Heart left ventricle (tissue), 16 donors: Measurements from ENCODE around the gene DOK3. TPM values are rescaled to one million over a fixed set of nuclear protein-coding genes. Genes with fewer than 3 reads are reported as not detected.

Experiments
- ATAC-seq, 4 donors: fragments of 200-7000 bp; cut with Tn5 transposase; one replicate each; pipeline ENCODE4 v1.9.1; 2020 to 2022; ENCODE audit warnings: moderate library complexity in 4 of 4, mild to moderate bottlenecking in 3 of 4, moderate number of reproducible peaks in 1 of 4
- DNase-seq, 5 donors: peaks; one replicate each; pipeline ENCODE4 v3.0.0-alpha.2; 2020
- H3K27ac ChIP-seq, 12 donors: fragments of 200-600 bp; sonication (generic) in 4 of 12; one replicate each; pipeline versions ENCODE4 v1.5.0 to v1.8.0; 2016 to 2022; ENCODE audit warnings: mild to moderate bottlenecking in 2 of 12
- H3K27me3 ChIP-seq, 9 donors: fragments of 200-600 bp; sonication (generic) in 2 of 9; one replicate each; pipeline versions ENCODE4 v1.5.1 to v1.8.0; 2016 to 2022; ENCODE audit warnings: mild to moderate bottlenecking in 3 of 9
- H3K36me3 ChIP-seq, 9 donors: fragments of 200-600 bp; sonication (generic) in 2 of 9; one replicate each; pipeline versions ENCODE4 v1.5.0 to v1.8.0; 2018 to 2022; ENCODE audit warnings: mild to moderate bottlenecking in 2 of 9
- H3K4me1 ChIP-seq, 12 donors: fragments of 200-600 bp; sonication (generic) in 4 of 12; one replicate each; pipeline versions ENCODE4 v1.5.0 to v1.8.0; 2016 to 2022; ENCODE audit warnings: mild to moderate bottlenecking in 3 of 12
- H3K4me3 ChIP-seq, 12 donors: fragments of 200-600 bp; sonication (generic) in 4 of 12; one replicate each; pipeline versions ENCODE4 v1.5.0 to v1.8.0; 2017 to 2022; ENCODE audit warnings: mild to moderate bottlenecking in 9 of 12, moderate library complexity in 4 of 12
- H3K9me3 ChIP-seq, 12 donors: fragments of 200-600 bp; sonication (generic) in 4 of 12; one replicate each; pipeline versions ENCODE4 v1.5.0 to v1.8.0; 2016 to 2022; ENCODE audit warnings: mild to moderate bottlenecking in 1 of 12
- POLR2A ChIP-seq, 2 donors: fragments of 450-650 bp; IDR thresholded peaks; one replicate each; pipeline ENCODE4 v1.6.1; 2017; ENCODE audit warnings: antibody characterized with exemption in 2 of 2, mild to moderate bottlenecking in 2 of 2, moderate library complexity in 2 of 2
- WGBS, 4 donors: extraction: QIAGEN DNeasy Blood & Tissue Kit in 2 of 4; methylation state at CpG; one replicate each; pipeline versions ENCODE4 v1.1.5 to v1.1.7; 2013 to 2018; 5-methylcytosine and 5-hydroxymethylcytosine counted together
- intact Hi-C, 10 donors: fragments of 100-400 bp; cut with DNase I; formaldehyde crosslinking; loops; one replicate each; pipeline versions ENCODE4 v1.11.1 to v1.14.2; 2022
- polyA plus RNA-seq, 2 donors: library from polyadenylated mRNA; stranded (reverse); fragments of 200-250 nt; gene quantifications; one replicate each; pipeline ENCODE4 v1.2.3, GENCODE V29; 2013
- total RNA-seq, 9 donors: library from RNA; depleted of rRNA in 2 of 9; stranded (reverse); fragments of >200 nt in 2 of 9; fragmentation: NEBNext Ultra II Directional in 3 of 9; extraction: Animal tissue kit (Norgen Biotek cat#: 25700) in 3 of 9; gene quantifications; one replicate each; pipeline versions ENCODE4 v1.1.0 to v1.2.4, GENCODE V29; 2016 to 2023
- TF ChIP-seq, protein P1 (sequence below), 12 donors: fragments of 200-600 bp; sonication (generic) in 4 of 12; IDR thresholded peaks; one replicate each; pipeline versions ENCODE4 v1.5.0 to v1.8.0; 2018 to 2022; ENCODE audit warnings: antibody characterized with exemption in 12 of 12, mild to moderate bottlenecking in 5 of 12
- donor health status: ischemic (EF 13 %, LVEDD 7.1; RV severe dilation, severe dysfunction).
- donor health status: healthy with polysubstance abuse.
- donor health status: DM: no; HTN: yes; CAD: no.
- donor health status: DM: no; HTN: no; CAD: no.
- donor health status: ischemic (EF 25% LVEDD 6.9; RV normal size, moderate dysfunction).
- donor health status: ischemic (EF 25% LVEDD 5.7; RV mildly dilated, moderate dysfunction).
- donor health status: healthy.
- donor health status: DM: yes; HTN: yes; CAD: no.
- donor health status: ischemic (EF 35%, LVEDD 5.7; RV mildly dilated, moderate dysfunction).
- donor health status: nonischemic (EF 11% LVEDD 7.7; RV severe dilation, severe dysfunction).
- donor health status: DM: yes; HTN: yes; CAD: no.
- donor health status: PGD.
- donor health status: ischemic (EF 29% LVEDD 5.4; RV normal size, mild dysfunction).
- donor health status: nonischemic (EF 23%, LVEDD 6.1; RV moderate dilation, normal function).

The DOK3 gene
- total and polyA plus RNA-seq, 11 donors, result 0.77 to 23.8 (median 2.7) TPM

DNA sequence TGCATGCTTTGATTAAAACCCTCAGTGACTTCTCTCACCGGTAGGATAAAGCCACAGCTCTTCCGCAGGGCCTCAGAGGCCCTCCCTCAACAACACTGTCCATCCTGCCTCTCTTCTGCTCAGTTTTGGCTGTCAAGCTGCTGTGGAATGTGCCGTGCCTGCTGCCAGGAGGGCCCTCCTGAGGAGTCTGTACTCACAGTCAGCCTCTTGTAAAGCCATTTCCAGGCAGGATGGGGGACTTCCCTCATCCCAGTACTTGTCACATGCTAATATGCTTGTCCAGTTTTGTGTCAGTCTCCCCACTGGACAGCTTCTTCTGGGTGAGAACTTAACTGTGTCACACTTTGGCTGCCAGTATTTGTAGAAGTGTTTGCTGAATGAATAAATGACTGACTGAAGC lies 21.0 kb upstream of the DOK3 start:
- Histone ChIP-seq H3K27ac (no peak overlapping the region), H3K36me3 (peaks cover 0 to 99% (median 88%) of the 10 kb centered on the region in 9 donors), H3K4me3 (no peak overlapping the region), H3K9me3 (no peaks in the 10 kb centered on the region), H3K27me3 (no peaks in the 10 kb centered on the region), H3K4me1 (peaks cover 0 to 19% (median 0%) of the 10 kb centered on the region in 12 donors)
- DNase-seq (peak in 2 of 5 donors; percentile 18), ATAC-seq (peak in 3 of 4 donors; percentile 31 to 53 (median 40))
- intact Hi-C loops, result loop anchor here in 1 of 10 donors (10.0 kb wide), 1 partner anchor 64 kb away; the partner anchor contains the start of gene TMED9
- no peak for TF ChIP-seq POLR2A (IDR thresholded peaks at IDR 0.05)
- TF ChIP-seq, protein P1, sequence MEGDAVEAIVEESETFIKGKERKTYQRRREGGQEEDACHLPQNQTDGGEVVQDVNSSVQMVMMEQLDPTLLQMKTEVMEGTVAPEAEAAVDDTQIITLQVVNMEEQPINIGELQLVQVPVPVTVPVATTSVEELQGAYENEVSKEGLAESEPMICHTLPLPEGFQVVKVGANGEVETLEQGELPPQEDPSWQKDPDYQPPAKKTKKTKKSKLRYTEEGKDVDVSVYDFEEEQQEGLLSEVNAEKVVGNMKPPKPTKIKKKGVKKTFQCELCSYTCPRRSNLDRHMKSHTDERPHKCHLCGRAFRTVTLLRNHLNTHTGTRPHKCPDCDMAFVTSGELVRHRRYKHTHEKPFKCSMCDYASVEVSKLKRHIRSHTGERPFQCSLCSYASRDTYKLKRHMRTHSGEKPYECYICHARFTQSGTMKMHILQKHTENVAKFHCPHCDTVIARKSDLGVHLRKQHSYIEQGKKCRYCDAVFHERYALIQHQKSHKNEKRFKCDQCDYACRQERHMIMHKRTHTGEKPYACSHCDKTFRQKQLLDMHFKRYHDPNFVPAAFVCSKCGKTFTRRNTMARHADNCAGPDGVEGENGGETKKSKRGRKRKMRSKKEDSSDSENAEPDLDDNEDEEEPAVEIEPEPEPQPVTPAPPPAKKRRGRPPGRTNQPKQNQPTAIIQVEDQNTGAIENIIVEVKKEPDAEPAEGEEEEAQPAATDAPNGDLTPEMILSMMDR (IDR thresholded peaks at IDR 0.05), result no peak
- WGBS, 4 donors, result 34 to 57% (median 54%) methylated on average over 2 to 3 of the region's 3 CpGs

DNA sequence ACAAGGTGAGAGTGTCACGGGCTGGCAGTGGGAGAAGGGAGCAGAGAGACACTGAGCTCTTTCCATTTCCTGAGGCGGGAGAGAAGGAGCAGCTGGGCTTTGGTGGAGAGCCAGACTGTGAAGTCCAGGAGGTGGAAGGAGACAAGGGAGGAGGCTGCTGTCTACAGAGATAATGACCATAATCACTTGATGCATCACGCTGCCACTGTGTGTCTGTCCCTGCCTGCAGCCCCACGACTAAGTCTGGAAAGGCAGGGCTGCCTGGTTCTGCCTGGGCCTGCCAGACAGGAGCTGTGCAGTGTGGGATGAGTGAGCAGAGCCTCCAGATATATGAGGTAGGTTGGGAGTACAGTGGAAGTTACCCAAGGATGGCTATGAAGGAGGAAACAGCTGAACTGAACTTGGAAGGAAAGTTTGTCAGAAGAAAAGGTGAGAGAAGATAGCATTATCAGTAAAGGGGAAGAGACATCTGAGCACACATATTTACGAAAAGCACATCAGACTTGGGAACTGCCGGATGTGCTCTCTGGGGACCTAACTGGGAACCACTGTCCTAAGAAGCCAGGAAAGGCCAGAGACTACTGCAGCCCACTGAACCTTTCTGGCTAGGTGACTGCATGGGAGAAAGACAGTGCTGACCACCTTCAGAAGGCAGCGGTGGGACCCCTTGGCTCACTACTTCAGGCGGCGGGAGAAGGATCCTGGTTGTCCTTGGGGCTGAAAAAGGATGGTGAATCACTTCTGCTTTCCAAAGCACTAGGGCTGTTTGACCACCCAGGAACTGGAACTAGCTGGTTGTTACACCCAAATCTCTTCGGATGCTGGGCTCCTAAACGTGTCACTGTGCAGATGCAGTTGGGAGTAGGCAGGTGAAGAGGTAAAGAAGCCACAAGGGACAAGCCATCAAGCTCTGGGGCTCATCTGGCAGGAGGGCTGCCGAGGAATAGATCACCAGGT lies 19.9 kb upstream of the DOK3 start:
- Histone ChIP-seq H3K27me3 (no peaks in the 10 kb centered on the region), H3K27ac (no peak overlapping the region), H3K4me3 (no peak overlapping the region), H3K36me3 (peaks cover 0 to 99% (median 94%) of the 10 kb centered on the region in 9 donors), H3K4me1 (peaks cover 0 to 22% (median 0%) of the 10 kb centered on the region in 12 donors), H3K9me3 (no peaks in the 10 kb centered on the region)
- ATAC-seq, result no peak
- DNase-seq, result peak in 2 of 5 donors; percentile 10 to 18
- WGBS, 4 donors, result 75 to 83% (median 79%) methylated on average over 10 to 12 of the region's 12 CpGs
- TF ChIP-seq, protein P1 (IDR thresholded peaks at IDR 0.05), result no peak
- TF ChIP-seq POLR2A (IDR thresholded peaks at IDR 0.05), result no peak
- intact Hi-C loops, result loop anchor here in 1 of 10 donors (10.0 kb wide), 1 partner anchor 65 kb away; the partner anchor contains the start of gene TMED9

DNA sequence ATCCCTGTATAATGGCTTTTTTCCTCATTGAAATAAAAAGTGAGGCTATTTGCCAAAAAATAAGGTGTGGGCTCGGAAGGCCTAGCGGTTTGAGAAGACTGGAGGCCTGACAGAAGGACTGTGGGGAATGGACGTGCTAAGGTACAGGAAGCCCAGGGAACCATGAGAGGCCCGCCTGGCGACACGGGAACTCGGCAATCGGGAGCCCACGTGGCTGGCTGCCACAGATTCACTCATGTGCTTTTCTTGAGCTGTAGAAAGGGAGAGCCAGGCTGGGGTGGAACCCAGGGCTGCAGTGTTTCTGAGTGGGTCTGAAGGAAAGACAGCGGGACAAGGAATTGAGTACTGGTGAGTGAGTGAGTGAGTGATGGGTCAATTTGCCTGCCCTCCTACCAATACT lies 19.0 kb upstream of the DOK3 start:
- intact Hi-C loops, result no loop called here
- 86 to 91% (median 89%) methylated on average over 10 of the region's 10 CpGs for WGBS, 4 donors

More for the DNA sequence above, 19.0 kb upstream of the DOK3 start:
- no peak overlapping the region for H3K4me3 ChIP-seq
- TF ChIP-seq, protein P1 (IDR thresholded peaks at IDR 0.05), result no peak
- no peak for TF ChIP-seq POLR2A (IDR thresholded peaks at IDR 0.05)
- H3K36me3 ChIP-seq, result peaks cover 0 to 99% (median 95%) of the 10 kb centered on the region in 9 donors
- ATAC-seq (no peak), DNase-seq (peak in 1 of 5 donors; percentile 9)
- peaks cover 0 to 22% (median 0%) of the 10 kb centered on the region in 12 donors for H3K4me1 ChIP-seq
- no peaks in the 10 kb centered on the region for H3K27me3 ChIP-seq
- no peak overlapping the region for H3K27ac ChIP-seq
- H3K9me3 ChIP-seq, result no peaks in the 10 kb centered on the region
